Esophagus muscularis mucosa (tissue), 3 donors: ENCODE results near the gene JMJD6.

ENCODE experiments used
- CTCF ChIP-seq, 3 experiments: fragments of 200-600 bp in 2 of 3; fragments of 450-650 bp in 1 of 3; sonication (generic) in 2 of 3; IDR thresholded peaks; one replicate each; pipeline ENCODE4 v1.5.1; 2017 to 2019; ENCODE audit warnings: antibody characterized with exemption in 3 of 3, mild to moderate bottlenecking in 2 of 3, moderate library complexity in 1 of 3
- POLR2A ChIP-seq: fragments of 450-650 bp; IDR thresholded peaks from one replicate; pipeline ENCODE4 v1.6.1; 2017; ENCODE audit warnings: antibody characterized with exemption, moderate library complexity, mild to moderate bottlenecking, low read depth

GRCh38 chr17:76720941-76721340 lies 5.5 kb downstream of the JMJD6 start:
- TF ChIP-seq CTCF (IDR thresholded peaks at IDR 0.05) (no peak), POLR2A (no peak)
